GM12874 (cell line): Measurements from ENCODE around the gene NBR1.

ENCODE experiments used
- TF ChIP-seq, protein P1 (sequence below): IDR thresholded peaks from 2 replicates; pipeline ENCODE4 v1.5.1; 2011; ENCODE audit warnings: low read depth, mild to moderate bottlenecking, control low read depth, low read length, moderate library complexity; ENCODE audit not compliant: insufficient read depth

Gene NBR1, protein sequence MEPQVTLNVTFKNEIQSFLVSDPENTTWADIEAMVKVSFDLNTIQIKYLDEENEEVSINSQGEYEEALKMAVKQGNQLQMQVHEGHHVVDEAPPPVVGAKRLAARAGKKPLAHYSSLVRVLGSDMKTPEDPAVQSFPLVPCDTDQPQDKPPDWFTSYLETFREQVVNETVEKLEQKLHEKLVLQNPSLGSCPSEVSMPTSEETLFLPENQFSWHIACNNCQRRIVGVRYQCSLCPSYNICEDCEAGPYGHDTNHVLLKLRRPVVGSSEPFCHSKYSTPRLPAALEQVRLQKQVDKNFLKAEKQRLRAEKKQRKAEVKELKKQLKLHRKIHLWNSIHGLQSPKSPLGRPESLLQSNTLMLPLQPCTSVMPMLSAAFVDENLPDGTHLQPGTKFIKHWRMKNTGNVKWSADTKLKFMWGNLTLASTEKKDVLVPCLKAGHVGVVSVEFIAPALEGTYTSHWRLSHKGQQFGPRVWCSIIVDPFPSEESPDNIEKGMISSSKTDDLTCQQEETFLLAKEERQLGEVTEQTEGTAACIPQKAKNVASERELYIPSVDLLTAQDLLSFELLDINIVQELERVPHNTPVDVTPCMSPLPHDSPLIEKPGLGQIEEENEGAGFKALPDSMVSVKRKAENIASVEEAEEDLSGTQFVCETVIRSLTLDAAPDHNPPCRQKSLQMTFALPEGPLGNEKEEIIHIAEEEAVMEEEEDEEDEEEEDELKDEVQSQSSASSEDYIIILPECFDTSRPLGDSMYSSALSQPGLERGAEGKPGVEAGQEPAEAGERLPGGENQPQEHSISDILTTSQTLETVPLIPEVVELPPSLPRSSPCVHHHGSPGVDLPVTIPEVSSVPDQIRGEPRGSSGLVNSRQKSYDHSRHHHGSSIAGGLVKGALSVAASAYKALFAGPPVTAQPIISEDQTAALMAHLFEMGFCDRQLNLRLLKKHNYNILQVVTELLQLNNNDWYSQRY

GRCh38 chr17:43170766-43171585, at the start of gene NBR1:
NBR1 (plus strand) TSS chr17:43171214; CDS start chr17:43175800, 4,586 bp downstream.
- TF ChIP-seq, protein P1, sequence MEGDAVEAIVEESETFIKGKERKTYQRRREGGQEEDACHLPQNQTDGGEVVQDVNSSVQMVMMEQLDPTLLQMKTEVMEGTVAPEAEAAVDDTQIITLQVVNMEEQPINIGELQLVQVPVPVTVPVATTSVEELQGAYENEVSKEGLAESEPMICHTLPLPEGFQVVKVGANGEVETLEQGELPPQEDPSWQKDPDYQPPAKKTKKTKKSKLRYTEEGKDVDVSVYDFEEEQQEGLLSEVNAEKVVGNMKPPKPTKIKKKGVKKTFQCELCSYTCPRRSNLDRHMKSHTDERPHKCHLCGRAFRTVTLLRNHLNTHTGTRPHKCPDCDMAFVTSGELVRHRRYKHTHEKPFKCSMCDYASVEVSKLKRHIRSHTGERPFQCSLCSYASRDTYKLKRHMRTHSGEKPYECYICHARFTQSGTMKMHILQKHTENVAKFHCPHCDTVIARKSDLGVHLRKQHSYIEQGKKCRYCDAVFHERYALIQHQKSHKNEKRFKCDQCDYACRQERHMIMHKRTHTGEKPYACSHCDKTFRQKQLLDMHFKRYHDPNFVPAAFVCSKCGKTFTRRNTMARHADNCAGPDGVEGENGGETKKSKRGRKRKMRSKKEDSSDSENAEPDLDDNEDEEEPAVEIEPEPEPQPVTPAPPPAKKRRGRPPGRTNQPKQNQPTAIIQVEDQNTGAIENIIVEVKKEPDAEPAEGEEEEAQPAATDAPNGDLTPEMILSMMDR: no peak

GRCh38 chr17:43125133-43125966, 45.7 kb upstream of the NBR1 start, which contains the start of gene BRCA1:
BRCA1 (minus strand) TSS chr17:43125364; CDS start chr17:43124096, 1,268 bp downstream.
- TF ChIP-seq, protein P1: no peak

GRCh38 chr17:43125967-43126910, 44.8 kb upstream of the NBR1 start:
- TF ChIP-seq, protein P1: no peak

DNA sequence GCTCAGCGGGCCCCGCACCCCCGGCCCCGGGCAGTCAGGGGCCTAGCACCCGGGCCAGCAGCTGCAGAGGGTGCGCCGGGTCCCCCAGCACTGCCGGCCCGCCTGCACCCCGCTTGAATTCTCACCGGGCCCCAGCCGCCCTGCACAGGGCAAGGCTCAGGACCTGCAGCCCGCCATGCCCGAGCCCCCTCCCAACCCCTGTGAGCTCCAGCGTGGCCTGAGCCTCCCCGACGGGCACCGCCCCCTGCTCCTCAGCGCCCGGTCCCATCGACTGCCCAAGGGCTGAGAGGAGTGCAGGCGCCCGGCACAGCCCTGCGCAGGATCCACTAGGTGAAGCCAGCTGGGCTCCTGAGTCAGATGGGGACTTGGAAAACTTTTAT, 44.1 kb upstream of the NBR1 start:
- TF ChIP-seq, protein P1: no peak

DNA sequence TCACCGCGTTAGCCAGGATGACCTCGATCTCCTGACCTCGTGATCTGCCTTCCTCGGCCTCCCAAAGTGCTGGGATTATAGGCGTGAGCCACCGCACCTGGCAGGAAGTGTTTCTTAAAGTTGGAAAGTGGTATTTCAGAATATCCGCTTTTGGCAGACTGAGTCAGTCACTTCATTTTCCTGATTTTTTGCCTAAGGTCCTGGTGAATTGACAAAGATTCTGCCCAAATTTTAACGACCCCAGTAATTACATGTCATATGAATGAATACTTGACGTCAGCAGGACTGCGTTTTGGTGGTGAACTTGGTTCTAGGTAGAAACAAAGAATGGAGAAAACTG, 41.4 kb upstream of the NBR1 start:
- TF ChIP-seq, protein P1: no peak

GRCh38 chr17:43132117-43132516, 38.9 kb upstream of the NBR1 start:
- TF ChIP-seq, protein P1: no peak
